AG09309 (cell line): ENCODE data around the gene PCDH10.

ENCODE experiments used
- DNase-seq: peaks from one replicate; pipeline ENCODE4 v3.0.0-alpha.2; 2010; ENCODE audit warnings: low read depth
- H3K4me3 ChIP-seq: 2 replicates; pipeline ENCODE4 v1.5.1; 2011; ENCODE audit warnings: mild to moderate bottlenecking, low read depth, low read length, moderate library complexity; ENCODE audit not compliant: control insufficient read depth
- CTCF ChIP-seq: IDR thresholded peaks from 2 replicates; pipeline ENCODE4 v1.5.1; 2011; ENCODE audit warnings: mild to moderate bottlenecking, low read depth, low read length, inconsistent platforms; ENCODE audit not compliant: insufficient read depth, control insufficient read depth; ENCODE audit errors: missing control alignments

Gene PCDH10

GRCh38 chr4:133154725-133155124 is 5.6 kb downstream of the PCDH10 start:
- no peak for DNase-seq
- peak; percentile 46 for TF ChIP-seq CTCF
- H3K4me3 ChIP-seq, result no peak overlapping the region

GRCh38 chr4:133156096-133156495 is 7.0 kb downstream of the PCDH10 start:
- DNase-seq, result no peak
- no peak overlapping the region for H3K4me3 ChIP-seq
- TF ChIP-seq CTCF, result no peak

GRCh38 chr4:133156556-133156955 is 7.5 kb downstream of the PCDH10 start:
- no peak for TF ChIP-seq CTCF
- H3K4me3 ChIP-seq, result no peak overlapping the region
- no peak for DNase-seq

GRCh38 chr4:133157460-133158160 is 8.5 kb downstream of the PCDH10 start:
- H3K4me3 ChIP-seq, result no peak overlapping the region
- TF ChIP-seq CTCF, result no peak
- DNase-seq, result no peak

- DNase-seq, result no peak
- TF ChIP-seq CTCF, result no peak
- no peak overlapping the region for H3K4me3 ChIP-seq
These were observed 11.8 kb downstream of the PCDH10 start for GRCh38 chr4:133160853-133161252.

- TF ChIP-seq CTCF, result no peak
- DNase-seq, result no peak
- H3K4me3 ChIP-seq, result no peak overlapping the region
These were observed 12.6 kb downstream of the PCDH10 start for GRCh38 chr4:133161570-133162295.
